Lung (tissue), 12 donors: ENCODE data around the gene PXT1. TPM values are rescaled to one million over a fixed set of nuclear protein-coding genes. Genes with fewer than 3 reads are reported as not detected.

Source experiments
- ATAC-seq: fragments of 200-7000 bp; cut with Tn5 transposase; one replicate; pipeline ENCODE4 v1.9.1; 2020; ENCODE audit warnings: moderate number of reproducible peaks; ENCODE audit not compliant: insufficient read depth, low FRiP score
- DNase-seq, 3 donors: peaks; one replicate each; pipeline ENCODE4 v3.0.0-alpha.2; 2013 to 2017
- H3K27ac ChIP-seq, 2 donors: one replicate each; pipeline ENCODE4 v1.5.1; 2013; ENCODE audit warnings: mild to moderate bottlenecking in 2 of 2, moderate library complexity in 2 of 2, control low read depth in 1 of 2, inconsistent platforms in 1 of 2, low read depth in 1 of 2, low read length in 1 of 2
- H3K27me3 ChIP-seq, 3 donors: one replicate each; pipeline ENCODE4 v1.5.1; 2013; ENCODE audit warnings: low read length in 2 of 3; ENCODE audit not compliant: control insufficient read depth in 3 of 3, insufficient read depth in 3 of 3
- H3K36me3 ChIP-seq, 4 donors: one replicate each; pipeline ENCODE4 v1.5.1; 2013; ENCODE audit warnings: low read length in 4 of 4, mild to moderate bottlenecking in 1 of 4, moderate library complexity in 1 of 4; ENCODE audit not compliant: control insufficient read depth in 4 of 4, insufficient read depth in 4 of 4
- H3K4me1 ChIP-seq, 5 donors: one replicate each; pipeline ENCODE4 v1.5.1; 2013; ENCODE audit warnings: low read length in 5 of 5, mild to moderate bottlenecking in 2 of 5, moderate library complexity in 1 of 5; ENCODE audit not compliant: control insufficient read depth in 5 of 5, insufficient read depth in 5 of 5
- H3K4me3 ChIP-seq: one replicate; pipeline ENCODE4 v1.5.1; 2013; ENCODE audit warnings: mild to moderate bottlenecking, control low read depth, moderate library complexity
- H3K9ac ChIP-seq, 2 donors: one replicate each; pipeline ENCODE4 v1.5.1; 2013; ENCODE audit warnings: low read length in 2 of 2, control low read depth in 1 of 2; ENCODE audit not compliant: insufficient read depth in 1 of 2
- H3K9me3 ChIP-seq, 4 donors: one replicate each; pipeline ENCODE4 v1.5.1; 2013; ENCODE audit warnings: low read length in 3 of 4, mild to moderate bottlenecking in 1 of 4, moderate library complexity in 1 of 4; ENCODE audit not compliant: control insufficient read depth in 4 of 4, insufficient read depth in 3 of 4
- CTCF ChIP-seq: IDR thresholded peaks from 2 replicates; pipeline ENCODE4 v1.5.1; 2012; ENCODE audit warnings: mild to moderate bottlenecking; ENCODE audit errors: control extremely low read depth, extremely low read depth
- WGBS, 2 donors: extraction: QIAGEN DNeasy Blood & Tissue Kit; methylation state at CpG; one replicate each; pipeline ENCODE4 v1.1.7; 2013; 5-methylcytosine and 5-hydroxymethylcytosine counted together
- polyA plus RNA-seq, 2 donors: library from polyadenylated mRNA; stranded (reverse); fragments of 200-250 nt; gene quantifications; one replicate each; pipeline ENCODE4 v1.2.1, GENCODE V29; 2013
- total RNA-seq, 2 donors: library from RNA; depleted of rRNA in 1 of 2; stranded (reverse); fragments of >200 nt in 1 of 2; gene quantifications; one replicate each; pipeline ENCODE4 v1.2.1, GENCODE V29; 2014 to 2021
- donor health status: control.
- donor health status: control.
- donor health status: Bipolar disorder and iron deficiency.
- donor health status: healthy.
- donor health status: DM: yes; HTN: yes; CAD: no.

PXT1 gene
- total and polyA plus RNA-seq, 4 donors, result 0.06 to 0.12 TPM; not detected in 2

- H3K9me3 ChIP-seq, result peaks cover 0 to 4% (median 0%) of the 10 kb centered on the region in 4 donors
- no peak for ATAC-seq
- H3K36me3 ChIP-seq, result no peaks in the 10 kb centered on the region
- 89 to 95% methylated on average over 8 of the region's 8 CpGs for WGBS, 2 donors
- TF ChIP-seq CTCF, result no peak
- H3K4me1 ChIP-seq, result peaks cover 0 to 13% (median 7%) of the 10 kb centered on the region in 5 donors
- no peaks in the 10 kb centered on the region for H3K27me3 ChIP-seq
- no peak overlapping the region for H3K9ac ChIP-seq
- H3K4me3 ChIP-seq, result no peak overlapping the region
- no peak for DNase-seq
- no peak overlapping the region for H3K27ac ChIP-seq
Measured at GRCh38 chr6:36352477-36353157, 90.0 kb downstream of the PXT1 start.

GRCh38 chr6:36350681-36351571 is 91.7 kb downstream of the PXT1 start:
- ATAC-seq (peak; percentile 50), DNase-seq (peak; percentile 70 to 83 (median 77))
- H3K4me1 ChIP-seq, result peaks cover 0 to 13% (median 7%) of the 10 kb centered on the region in 5 donors
- peaks cover 0 to 4% (median 0%) of the 10 kb centered on the region in 4 donors for H3K9me3 ChIP-seq
- peak overlapping the region; percentile 49 to 76 for H3K27ac ChIP-seq
- no peak for TF ChIP-seq CTCF
- 64% methylated on average over 15 of the region's 15 CpGs for WGBS, 2 donors
- no peaks in the 10 kb centered on the region for H3K27me3 ChIP-seq
- H3K36me3 ChIP-seq, result no peaks in the 10 kb centered on the region
- no peak overlapping the region for H3K4me3 ChIP-seq
- no peak overlapping the region for H3K9ac ChIP-seq

- peak overlapping the region in 1 of 2 donors; percentile 76 for H3K27ac ChIP-seq
- H3K9ac ChIP-seq, result no peak overlapping the region
- TF ChIP-seq CTCF, result no peak
- peaks cover 0 to 13% (median 7%) of the 10 kb centered on the region in 5 donors for H3K4me1 ChIP-seq
- no peak overlapping the region for H3K4me3 ChIP-seq
- H3K36me3 ChIP-seq, result no peaks in the 10 kb centered on the region
- no peaks in the 10 kb centered on the region for H3K27me3 ChIP-seq
- WGBS, 2 donors, result 40 to 52% methylated on average over 4 of the region's 4 CpGs
- peaks cover 0 to 4% (median 0%) of the 10 kb centered on the region in 4 donors for H3K9me3 ChIP-seq
- DNase-seq (no peak), ATAC-seq (no peak)
Measured at GRCh38 chr6:36350082-36350481, 92.6 kb downstream of the PXT1 start.
